HG02571 (cell line): ENCODE results near the gene CD58.

ENCODE experiments used
- ATAC-seq: cut with Tn5 transposase; IDR thresholded peaks from one replicate; pipeline ENCODE4 v1.9.1; 2021; ENCODE audit warnings: mild to moderate bottlenecking, moderate library complexity; ENCODE audit not compliant: unreplicated experiment

Gene CD58

DNA sequence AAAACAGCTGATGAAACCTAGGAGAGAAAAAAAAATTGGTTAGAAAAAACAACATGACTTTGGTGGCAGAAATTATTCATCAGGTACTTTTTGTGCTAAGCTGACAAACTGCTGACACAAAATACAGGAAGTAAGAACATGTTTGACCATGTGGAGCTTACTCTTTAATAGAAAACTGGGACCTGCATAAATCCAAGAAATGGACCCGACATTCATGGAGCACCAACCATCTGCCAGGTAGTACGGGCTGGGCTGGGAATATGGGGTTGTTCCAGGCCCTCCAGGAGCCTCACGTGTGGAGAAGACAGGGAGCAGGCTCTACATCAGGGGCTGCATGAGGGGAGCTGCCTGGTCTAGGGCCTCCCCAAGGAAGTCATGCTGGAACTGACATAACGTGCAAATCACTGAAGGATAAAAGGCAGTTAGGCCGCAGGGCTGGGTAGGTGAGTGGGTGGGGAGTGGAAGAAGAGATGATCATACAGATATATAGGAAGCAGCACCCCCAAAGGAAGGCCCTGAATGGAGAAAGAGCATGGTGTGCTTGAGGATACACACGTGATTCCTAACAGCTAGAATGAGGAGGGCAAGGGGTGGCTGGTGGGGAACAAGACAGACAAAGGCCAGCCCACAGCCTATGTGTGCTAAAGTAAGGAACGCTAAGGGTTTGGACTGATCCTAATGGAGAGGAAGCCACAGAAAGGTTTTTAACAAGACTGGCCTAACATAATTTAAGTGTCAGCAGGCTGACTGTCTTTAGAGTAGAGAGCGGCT lies 26.1 kb downstream of the CD58 start:
- ATAC-seq, result peak; percentile 47

DNA sequence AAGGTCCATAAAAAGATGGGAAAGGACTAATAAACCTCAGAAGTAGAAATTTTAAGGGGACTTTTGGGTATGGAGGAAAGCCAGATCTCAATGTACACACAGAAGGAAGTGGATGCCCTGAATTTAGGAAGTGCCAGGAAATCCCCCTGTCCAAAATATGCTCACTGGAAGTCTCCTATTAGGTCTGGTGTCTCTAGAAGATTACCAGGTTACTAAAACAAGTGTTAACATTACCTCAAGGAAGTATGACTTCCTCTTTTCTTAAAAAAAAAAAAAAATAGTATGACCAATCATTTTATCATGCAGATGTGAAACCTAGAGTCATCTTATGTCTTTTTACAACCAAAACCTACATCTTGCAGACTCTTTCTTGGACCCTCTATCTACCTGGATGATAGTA lies 30.7 kb downstream of the CD58 start:
- no peak for ATAC-seq

DNA sequence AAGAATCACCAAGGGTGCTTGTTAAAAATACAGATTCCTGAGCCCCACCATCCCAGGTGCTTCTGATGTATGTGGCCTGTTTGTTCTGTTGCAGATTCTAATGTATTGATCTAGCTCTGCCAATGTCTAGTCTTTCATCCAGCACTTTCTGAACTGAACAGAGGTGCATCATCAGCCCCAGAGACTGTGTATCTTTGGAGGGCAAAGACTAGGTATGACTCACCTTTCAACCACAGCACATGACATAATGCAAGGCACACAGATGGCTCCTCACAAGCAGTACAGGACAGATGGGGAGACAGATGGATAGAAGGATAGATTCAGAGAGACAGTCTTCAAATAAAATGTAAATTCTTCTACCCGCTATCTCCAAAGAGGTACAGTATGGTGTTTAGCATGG lies 32.3 kb downstream of the CD58 start:
- ATAC-seq, result peak; percentile 72

DNA sequence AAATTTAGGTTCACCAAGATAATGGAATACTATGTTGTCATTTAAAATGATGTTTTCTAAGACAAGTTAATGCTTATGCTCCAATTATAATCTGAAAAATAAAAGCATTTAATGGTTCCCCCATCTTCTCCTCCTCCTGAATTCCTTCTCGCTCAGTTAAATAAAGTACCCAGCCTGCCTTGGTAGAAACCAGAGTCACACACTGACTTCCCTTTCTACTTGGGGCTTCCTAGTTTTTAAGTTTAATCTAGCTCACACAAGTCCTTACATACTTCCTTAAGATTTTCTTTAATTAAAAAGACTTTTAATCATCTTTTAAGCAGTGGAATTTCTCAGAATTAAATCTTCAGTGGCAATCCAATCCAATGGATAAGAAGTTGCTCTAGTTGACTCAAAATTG lies 32.9 kb downstream of the CD58 start:
- no peak for ATAC-seq

DNA sequence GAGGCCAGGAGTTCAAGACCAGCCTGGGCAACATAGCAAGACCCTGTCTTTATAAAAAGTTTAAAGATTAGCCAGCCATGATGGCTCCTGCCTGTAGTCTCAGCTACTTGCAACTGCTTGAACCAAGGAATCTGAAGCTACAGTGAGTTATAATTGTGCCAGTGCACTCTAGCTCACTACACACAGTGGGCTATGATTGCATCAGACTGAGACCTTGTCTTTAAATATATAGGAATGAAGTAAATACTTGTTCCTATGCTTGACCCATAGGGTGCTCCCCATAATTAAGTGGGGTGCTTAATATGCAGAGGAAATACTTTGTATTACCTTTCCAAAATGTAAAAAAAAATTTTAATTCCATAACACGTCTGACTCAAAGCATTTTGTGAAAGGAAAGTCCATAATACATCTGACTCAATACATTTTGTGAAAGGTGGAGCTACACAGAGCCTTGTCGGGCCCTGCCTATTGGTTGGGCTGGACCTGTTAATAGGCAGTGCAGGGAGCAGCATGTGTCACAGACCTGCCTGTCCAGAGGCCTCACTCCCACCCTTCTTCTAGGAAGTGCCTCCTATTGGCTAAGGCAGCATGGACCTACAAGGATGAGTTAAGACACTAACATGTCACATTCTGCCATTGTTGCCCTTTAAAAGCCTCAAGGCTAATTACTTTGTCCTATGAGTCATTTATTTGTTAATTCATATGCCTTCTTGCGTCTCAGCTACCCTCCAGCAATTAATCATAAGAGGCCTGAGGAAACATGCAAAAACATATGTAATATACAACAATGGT lies 33.6 kb downstream of the CD58 start:
- ATAC-seq, result no peak

DNA sequence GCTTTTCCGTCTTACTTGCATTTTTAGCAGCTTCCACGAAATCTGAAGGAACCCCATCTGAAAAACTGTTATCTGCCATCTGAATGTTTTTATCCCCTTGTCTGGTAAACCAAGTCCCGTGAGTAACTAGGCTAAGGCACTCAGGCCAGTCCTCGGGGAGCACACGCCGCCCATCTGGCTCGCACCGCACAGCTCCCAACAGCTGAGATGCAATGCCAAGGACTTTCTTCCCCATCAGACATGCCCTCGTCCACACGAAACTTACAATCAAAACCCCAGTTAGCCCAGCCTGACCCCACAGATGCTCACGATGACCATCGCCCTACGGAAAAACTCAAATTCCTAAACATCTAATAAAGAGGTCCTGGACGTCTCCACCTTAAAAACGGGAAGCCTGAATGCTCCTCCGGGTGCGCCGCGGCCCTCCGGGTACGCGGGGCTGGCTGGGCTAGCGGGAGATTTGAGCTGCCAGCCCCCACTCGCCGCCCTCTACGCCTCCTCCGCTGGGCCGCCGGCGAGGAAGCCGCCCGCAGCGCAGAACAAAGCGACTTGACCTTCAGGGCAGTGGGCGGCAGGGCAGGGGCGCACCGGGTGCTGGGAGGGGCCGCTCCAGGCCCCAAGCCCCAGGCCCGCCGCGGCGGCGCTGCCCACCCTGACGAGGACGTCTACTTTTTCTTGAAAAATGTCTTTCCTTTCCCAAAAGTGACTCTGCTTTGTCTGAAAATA lies 36.6 kb downstream of the CD58 start:
- no peak for ATAC-seq

DNA sequence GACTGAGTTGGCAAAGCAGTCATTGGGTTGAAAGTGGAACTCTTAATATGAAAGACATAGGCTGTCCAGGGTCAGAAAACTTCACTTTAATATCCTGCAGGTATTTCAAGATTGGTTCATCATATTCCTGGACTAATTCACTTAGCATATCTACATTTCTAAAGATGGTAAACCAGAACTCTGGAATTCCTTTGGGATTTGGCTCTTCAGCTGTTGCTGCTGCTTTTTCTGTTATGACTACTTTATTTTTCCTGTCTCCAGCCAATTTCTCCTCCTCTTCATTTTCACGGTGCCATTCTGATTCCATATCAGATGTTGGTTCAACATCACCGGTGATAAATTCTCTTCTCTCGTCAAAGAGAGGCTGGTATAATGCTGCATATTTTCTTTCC lies 37.4 kb downstream of the CD58 start:
- ATAC-seq, result no peak

DNA sequence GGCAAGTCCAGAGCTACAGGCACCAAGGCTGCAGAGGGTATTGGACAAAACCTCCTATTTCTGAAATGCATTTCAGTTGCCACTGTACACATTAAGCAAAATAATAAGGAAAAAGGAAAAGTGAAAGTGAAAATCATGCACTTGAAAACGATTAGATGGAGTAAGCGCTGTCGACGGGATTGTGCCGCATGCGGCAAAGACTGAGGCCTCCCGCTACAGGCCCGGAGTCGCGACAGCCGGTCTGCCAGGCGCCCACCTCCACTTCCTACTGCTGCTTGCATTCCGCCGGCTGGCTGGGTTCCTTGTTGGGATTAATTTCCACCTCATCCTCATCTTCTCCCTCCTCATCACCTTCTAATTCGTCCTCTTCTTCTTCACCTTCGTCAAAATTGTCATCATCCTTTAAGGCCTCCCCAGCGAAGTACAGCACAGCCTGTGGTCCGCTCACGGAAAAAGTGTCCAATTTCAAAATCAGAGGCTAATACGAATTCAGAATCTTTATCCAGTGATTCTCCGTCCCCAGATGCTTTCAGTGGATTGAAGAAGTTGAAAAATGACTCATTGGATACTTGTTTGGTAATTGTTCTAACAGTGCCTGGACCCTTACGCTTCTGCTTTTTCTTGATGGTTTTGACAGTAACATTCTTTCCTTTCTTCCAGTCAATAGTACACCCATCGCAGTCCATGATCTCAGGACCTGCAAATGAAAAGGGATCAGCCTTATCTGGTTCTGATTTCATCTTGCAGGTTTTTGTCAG lies 38.0 kb downstream of the CD58 start:
- no peak for ATAC-seq

DNA sequence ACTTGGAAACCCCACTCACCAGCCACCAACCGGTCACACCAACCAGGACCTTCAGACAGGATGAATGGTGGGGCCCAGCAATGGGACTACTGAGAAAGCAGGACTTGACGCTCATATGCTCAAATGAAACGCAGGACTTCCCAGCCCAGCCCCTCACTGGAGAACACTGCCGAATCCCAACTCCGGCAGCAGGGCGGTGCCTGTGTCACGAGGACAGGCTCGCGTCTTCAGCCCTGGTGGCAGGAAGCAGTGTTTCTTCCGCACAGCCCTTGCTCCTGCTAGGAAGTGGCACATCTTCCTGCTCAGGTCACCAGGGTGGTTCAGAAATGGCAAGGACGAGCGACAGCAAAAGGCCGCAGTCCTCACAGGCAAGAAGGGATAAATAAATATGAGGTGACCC lies 38.9 kb downstream of the CD58 start:
- no peak for ATAC-seq

DNA sequence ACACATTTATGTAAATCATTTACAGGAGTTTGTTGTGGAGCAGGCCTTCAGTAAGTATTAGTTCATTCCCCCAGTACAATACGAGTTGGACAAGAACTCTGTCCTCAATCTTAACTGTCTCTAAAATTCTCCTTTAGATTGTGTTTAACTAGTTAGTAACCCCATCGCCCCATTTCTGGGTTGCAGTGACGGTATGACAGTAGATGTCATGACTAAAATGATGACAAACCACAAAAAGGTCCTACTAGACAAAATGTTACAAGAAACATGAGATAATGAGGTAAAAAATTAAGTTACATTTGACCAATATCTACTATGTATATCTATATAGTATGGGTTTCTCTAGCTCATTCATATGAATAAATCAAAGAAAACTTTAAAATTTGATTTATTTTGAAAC lies 41.1 kb downstream of the CD58 start:
- no peak for ATAC-seq

DNA sequence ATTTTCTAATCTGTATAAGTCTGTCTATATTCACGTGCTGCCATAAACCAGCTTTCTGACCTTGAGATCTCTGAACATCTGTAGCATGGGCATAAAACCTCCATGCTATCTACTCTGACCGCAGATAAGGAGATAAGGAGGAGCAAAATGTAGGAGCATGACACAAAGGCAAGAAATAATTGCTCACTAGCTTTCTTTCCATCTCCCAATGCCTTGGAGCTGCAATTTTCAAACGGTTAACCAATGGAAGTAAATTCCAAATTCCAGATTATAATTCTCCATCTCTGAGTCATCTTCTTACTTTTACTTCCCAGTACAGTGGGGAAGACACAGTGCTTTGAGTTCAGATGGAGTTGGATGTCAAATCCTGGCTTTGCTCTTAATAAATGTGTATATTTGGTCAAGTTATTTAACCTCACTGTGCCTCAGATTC lies 41.6 kb downstream of the CD58 start:
- no peak for ATAC-seq

DNA sequence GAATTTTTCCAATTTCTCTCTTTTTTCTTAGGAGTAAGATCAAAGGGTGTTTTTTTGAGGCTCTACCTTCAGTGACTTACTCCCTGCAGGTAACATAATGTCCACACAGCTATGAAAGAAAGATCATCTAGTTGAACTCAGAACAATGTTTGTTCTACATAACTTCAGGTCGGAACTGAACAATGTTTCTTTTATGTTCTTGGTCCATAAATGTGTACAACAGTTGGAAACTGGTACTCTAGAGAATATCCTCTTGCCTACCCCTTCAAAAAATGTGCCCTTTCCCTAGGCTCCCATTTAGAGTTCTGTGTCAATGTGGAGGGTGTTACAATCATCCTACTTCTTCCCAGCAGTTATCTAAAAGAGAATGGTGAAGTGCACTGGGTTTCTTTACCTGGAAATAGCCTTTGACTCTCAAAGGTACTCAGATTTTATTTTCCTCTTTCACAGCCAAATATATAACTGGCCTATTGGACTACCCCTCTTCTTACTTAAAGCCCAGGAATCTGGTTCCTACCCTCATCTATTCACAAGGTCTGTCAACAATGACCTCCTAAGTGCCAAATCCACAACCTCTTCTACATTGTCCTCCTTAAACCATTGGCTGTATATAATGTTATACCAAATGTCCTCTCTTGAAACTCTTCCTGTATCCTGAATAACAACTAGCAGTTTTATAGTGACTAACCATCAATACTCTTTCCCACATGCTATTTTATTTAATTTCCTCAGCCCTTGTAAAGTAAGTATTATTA lies 42.3 kb downstream of the CD58 start:
- no peak for ATAC-seq

DNA sequence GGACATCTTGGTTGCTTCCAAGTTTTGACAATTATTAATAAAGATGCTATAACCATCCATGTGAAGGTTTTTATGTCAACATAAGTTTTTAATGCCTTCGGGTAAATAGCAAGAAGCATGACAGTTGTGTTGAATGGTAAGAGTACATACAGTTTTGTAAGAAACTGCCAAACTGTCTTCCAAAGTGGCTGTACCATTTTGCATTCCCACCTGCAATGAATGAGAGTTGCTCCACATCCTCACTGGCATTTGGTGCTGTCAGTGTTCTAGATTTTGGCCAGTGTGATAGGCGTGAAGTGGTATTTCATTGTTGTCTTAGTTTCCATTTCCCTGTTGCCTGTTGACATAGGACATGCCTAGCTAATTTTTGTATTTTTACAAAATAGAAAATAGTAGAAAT lies 45.4 kb downstream of the CD58 start:
- ATAC-seq, result no peak

DNA sequence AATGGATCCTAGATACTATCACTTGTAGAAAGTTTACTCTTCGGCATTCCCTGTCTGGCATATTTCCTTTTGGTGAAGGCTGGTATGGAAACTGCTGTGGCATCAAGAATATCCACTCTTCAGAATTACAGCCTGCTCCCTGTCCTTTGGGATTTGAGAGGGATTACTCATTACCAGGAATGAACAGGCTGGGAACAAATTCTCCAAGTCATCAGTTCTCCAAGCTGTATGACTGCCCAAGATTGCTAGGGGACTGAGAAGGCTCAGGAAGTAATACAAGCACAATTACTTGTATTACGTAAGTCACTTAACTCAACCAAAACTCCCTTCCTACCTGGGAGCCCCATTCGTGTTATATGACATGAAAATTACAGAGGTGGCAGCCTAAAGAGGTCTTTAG lies 49.6 kb downstream of the CD58 start:
- ATAC-seq, result no peak

DNA sequence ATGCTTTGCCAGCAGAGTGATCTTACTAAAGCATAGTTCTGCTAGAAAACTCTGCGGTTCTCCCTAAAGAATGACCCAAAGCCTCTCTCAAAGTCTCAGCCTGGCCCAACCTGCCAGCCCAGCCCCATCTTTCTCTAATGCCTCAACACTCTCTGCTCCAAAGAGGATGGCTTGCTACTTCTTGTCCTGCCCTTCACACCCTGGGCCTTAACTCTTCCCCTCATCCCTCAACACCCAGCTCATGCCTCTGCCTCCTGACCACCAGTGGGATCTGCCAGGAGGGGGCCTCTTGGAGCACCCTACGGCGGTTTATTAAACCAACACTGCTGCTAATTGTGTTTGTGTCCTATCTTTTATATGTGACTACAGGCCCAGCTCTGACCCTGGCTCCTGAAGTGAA lies 52.4 kb downstream of the CD58 start:
- ATAC-seq, result no peak

DNA sequence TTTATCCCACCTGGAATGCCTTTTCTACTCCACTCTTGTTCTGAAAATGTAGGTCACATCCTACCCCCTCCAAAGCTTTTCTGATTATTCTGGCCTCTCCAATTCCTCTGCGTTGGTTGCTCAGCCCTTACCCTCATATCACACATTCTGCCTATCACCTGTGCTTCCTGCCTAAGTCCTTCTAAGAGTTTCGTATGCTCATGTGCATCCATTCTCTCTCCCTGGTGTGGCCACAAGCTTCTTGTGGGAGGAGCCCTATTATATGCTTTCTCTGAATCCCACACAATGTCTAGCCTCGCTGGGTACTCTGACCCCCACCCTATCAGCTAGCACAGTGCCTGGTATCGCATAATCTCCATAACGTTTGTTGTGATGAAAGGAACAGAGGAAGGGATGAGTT lies 54.2 kb downstream of the CD58 start:
- ATAC-seq, result no peak

DNA sequence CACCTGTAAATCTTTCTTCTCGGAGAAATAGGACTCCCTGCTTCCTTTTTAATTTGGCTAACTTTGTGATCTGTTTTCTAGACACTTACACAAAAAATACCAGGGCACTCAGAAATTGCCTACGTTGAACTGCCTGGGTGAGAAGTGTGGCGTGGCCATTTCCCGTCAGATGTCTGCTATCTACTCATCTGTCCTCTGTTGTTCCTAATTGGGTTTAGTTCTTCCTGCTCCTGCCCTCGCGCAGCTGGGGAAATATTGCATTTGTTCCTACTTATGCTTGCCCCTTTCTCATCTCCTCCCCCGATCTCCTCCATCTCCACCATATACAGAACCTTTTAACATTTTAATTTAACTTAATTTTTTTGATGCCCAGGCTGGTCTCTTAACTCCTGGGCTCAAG lies 55.1 kb downstream of the CD58 start:
- no peak for ATAC-seq

DNA sequence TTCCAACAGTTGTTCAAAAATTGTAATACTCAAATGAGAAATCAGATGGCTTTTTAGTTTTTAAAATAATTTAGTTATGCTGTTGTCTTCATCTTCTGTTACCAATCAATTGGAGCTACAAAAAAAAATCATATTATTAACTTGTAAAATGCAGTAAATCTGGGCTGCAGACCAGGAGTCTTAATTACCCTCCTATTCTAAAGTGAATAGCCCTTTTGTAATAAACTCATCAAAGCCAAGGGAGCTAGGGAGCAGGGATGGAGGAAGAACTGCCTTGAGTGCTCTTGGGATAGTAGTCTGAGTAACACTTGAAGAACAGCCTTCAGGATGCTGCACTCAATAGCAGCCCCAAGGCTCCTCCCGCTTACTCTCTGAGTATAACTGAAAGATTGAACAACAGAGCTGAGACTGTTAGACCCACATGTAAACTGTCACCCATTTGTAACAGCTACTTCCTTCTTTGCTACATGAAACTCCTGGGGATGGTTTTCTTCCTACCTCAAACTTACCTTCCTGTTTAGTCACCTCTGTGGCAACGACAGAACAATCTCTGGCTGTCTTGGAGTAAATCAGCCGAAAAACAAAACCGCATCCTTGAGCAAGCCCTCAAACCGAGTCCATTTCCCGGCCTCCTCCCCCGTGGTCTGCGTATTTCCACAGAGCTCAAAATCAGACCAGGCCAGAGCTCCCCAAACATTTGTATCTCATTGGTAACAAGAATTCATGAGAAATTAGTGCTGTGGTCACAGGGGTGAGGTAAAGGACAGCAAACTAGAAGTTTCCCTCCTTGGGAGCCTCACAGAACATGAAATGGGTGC lies 55.9 kb downstream of the CD58 start:
- ATAC-seq, result peak; percentile 52

DNA sequence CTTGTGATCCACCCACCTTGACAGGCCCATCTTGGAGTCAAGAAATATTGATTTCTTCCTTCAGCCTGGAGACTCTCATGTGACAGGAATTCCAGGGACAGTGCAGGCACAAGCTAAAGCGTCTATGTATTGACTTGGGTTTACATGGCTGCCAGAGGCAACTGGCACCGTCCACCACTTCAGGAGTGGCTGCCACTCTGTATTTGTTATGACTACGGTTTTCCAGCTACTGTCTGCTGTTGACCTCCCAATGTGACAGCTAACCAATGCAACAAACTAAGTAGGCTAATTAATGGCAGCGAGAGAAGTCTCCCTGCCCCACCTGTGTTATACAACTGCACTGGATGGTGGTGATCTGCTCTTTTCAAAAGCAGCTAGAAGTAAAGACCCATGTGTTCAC lies 56.9 kb downstream of the CD58 start:
- ATAC-seq, result no peak
